Kidney (tissue), 14 donors: Measurements from ENCODE around the gene CCNO. TPM values are rescaled to one million over a fixed set of nuclear protein-coding genes. Genes with fewer than 3 reads are reported as not detected.

ENCODE experiments used
- DNase-seq, 5 donors: peaks; one replicate each; pipeline ENCODE4 v3.0.0-alpha.2; 2013 to 2020
- FAIRE-seq: peaks from 2 replicates; lab custom pipeline; 2012; peaks lifted over from hg19 to GRCh38; lab: Jason Lieb, UNC
- H3K27ac ChIP-seq, 2 donors: one replicate each; pipeline ENCODE4 v1.7.0; 2013; ENCODE audit warnings: low read depth in 2 of 2, low read length in 2 of 2, inconsistent platforms in 1 of 2
- H3K27me3 ChIP-seq: one replicate; pipeline ENCODE4 v1.7.1; 2013; ENCODE audit warnings: low read length, inconsistent platforms; ENCODE audit not compliant: control insufficient read depth, insufficient read depth
- H3K36me3 ChIP-seq, 3 donors: one replicate each; pipeline versions ENCODE4 v1.7.0 to v1.7.1; 2013; ENCODE audit warnings: low read length in 3 of 3, control low read depth in 1 of 3, inconsistent platforms in 1 of 3; ENCODE audit not compliant: insufficient read depth in 3 of 3, control insufficient read depth in 2 of 3
- H3K4me1 ChIP-seq, 3 donors: one replicate each; pipeline versions ENCODE4 v1.7.0 to v1.7.1; 2013; ENCODE audit warnings: low read length in 3 of 3, inconsistent platforms in 1 of 3, low read depth in 1 of 3; ENCODE audit not compliant: control insufficient read depth in 2 of 3, insufficient read depth in 2 of 3
- H3K4me3 ChIP-seq, 3 donors: one replicate each; pipeline versions ENCODE4 v1.7.0 to v1.8.1; 2013; ENCODE audit warnings: low read length in 3 of 3, control low read depth in 1 of 3, inconsistent platforms in 1 of 3
- H3K9ac ChIP-seq, 3 donors: one replicate each; pipeline versions ENCODE4 v1.7.0 to v1.7.1; 2013; ENCODE audit warnings: low read length in 3 of 3, control low read depth in 1 of 3, inconsistent platforms in 1 of 3
- H3K9me3 ChIP-seq, 3 donors: one replicate each; pipeline versions ENCODE4 v1.7.0 to v1.7.1; 2013; ENCODE audit warnings: low read length in 3 of 3, control low read depth in 1 of 3, inconsistent platforms in 1 of 3; ENCODE audit not compliant: control insufficient read depth in 2 of 3, insufficient read depth in 1 of 3
- intact Hi-C: fragments of 100-400 bp; cut with DNase I; formaldehyde crosslinking; loops from one replicate; pipeline ENCODE4 v1.11.1; 2022
- polyA plus RNA-seq: library from polyadenylated mRNA; stranded (reverse); fragments of 350-450 nt; fragmentation: Illumina TruSeq; extraction: RNeasy Lipid Tissue Mini Kit (QIAGEN cat#74804); gene quantifications from one replicate; pipeline ENCODE4 v1.2.3, GENCODE V29; 2014; ENCODE audit warnings: low read depth, low replicate concordance; ENCODE audit not compliant: insufficient read depth
- total RNA-seq: library from RNA; stranded (reverse); fragmentation: NEBNext Ultra II Directional; extraction: Animal tissue kit (Norgen Biotek cat#: 25700); gene quantifications from one replicate; pipeline ENCODE4 v1.2.1, GENCODE V29; 2021
- TF ChIP-seq, protein P1 (sequence below): IDR thresholded peaks from 3 replicates; pipeline ENCODE4 v1.5.1; 2012; ENCODE audit warnings: mild to moderate bottlenecking, moderate library complexity, borderline replicate concordance; ENCODE audit not compliant: insufficient read depth; ENCODE audit errors: extremely low read depth
- donor health status: control.
- donor health status: control.
- donor health status: control.
- donor health status: control.
- donor health status: control.
- donor health status: DM: yes; HTN: yes; CAD: no.
- donor health status: Normal renal cell carcinoma (clear cell type).

Gene CCNO
- total and polyA plus RNA-seq, 2 donors from 2014 or later, result 2.1 to 5.9 TPM

DNA sequence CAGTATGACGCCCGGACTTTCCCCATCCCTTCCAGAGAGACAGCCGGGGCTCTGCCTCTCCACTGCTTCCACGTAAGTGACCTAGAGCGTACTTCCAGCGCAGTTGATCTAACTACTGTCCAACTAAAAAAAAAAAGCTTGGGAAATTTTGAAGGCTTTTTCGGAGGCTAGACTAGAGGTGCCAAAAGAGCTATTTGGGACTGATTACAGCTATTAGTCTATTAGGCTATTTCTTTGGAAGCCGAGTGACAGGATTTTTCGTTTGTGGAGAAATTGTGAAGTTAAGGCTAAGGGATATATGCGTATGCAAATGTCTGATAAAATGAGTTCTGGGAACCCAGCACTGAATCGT is 1.5 kb downstream of the CCNO start:
- DNase-seq (peak in 1 of 5 donors; percentile 63), FAIRE-seq (no peak)
- Histone ChIP-seq H3K4me3 (peak overlapping the region; percentile 17 to 63 (median 58)), H3K27ac (no peak overlapping the region), H3K9ac (no peak overlapping the region), H3K4me1 (peaks cover 0 to 27% (median 11%) of the 10 kb centered on the region in 3 donors), H3K27me3 (peaks cover 51% of the 10 kb centered on the region), H3K36me3 (no peaks in the 10 kb centered on the region), H3K9me3 (no peaks in the 10 kb centered on the region)
- intact Hi-C loops, result no loop called here
- TF ChIP-seq, protein P1, sequence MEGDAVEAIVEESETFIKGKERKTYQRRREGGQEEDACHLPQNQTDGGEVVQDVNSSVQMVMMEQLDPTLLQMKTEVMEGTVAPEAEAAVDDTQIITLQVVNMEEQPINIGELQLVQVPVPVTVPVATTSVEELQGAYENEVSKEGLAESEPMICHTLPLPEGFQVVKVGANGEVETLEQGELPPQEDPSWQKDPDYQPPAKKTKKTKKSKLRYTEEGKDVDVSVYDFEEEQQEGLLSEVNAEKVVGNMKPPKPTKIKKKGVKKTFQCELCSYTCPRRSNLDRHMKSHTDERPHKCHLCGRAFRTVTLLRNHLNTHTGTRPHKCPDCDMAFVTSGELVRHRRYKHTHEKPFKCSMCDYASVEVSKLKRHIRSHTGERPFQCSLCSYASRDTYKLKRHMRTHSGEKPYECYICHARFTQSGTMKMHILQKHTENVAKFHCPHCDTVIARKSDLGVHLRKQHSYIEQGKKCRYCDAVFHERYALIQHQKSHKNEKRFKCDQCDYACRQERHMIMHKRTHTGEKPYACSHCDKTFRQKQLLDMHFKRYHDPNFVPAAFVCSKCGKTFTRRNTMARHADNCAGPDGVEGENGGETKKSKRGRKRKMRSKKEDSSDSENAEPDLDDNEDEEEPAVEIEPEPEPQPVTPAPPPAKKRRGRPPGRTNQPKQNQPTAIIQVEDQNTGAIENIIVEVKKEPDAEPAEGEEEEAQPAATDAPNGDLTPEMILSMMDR, result no peak

DNA sequence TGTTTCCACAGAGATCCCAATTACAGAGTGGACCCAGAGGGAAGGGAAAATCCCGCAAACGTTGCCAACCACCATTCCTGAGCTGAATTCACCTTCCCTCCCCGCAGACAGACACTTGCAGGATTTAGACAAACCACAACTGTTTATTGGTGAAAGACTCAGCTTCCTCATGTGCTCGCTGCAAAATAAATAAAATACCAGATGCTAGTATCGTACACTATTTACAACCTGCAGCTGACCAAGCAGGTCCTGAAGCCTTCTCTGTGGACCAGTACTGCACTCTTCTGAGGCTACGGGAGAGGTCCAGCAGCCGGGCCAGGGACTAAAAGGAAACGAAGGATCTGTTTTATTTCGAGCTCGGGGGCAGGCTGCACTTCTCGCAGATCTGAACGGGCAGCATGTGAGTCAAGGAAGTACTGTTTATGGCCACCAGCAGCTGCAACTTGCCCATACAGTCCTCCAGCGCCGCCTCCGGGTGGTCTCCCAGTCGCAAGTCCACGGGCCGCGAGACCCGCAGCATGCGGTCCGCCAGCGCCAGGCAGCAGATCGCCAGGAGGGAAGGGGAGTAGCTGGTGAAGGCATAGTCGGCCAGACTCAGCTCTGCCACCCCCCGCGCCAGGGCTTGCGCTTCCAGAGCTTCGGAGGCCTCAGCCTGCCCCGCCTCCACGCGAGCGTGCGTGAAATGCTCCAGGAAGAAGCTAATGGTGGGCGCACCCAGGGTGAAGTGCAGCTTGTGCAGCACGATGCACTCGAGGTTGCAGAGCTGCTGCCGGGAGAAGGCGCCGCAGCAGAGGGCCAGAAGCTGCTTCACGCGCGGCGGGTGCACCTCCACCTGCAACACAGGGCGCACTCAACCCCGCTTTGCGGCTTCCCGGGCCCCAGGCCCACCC is 2.1 kb downstream of the CCNO start:
- Histone ChIP-seq H3K27ac (no peak overlapping the region), H3K4me3 (peak overlapping the region in 2 of 3 donors; percentile 4 to 25), H3K27me3 (peaks cover 52% of the 10 kb centered on the region), H3K36me3 (no peaks in the 10 kb centered on the region), H3K9ac (no peak overlapping the region), H3K9me3 (no peaks in the 10 kb centered on the region), H3K4me1 (peaks cover 0 to 27% (median 11%) of the 10 kb centered on the region in 3 donors)
- intact Hi-C loops, result no loop called here
- TF ChIP-seq, protein P1, result no peak
- DNase-seq, result peak; percentile 60 to 75 (median 71)
- FAIRE-seq, result no peak

DNA sequence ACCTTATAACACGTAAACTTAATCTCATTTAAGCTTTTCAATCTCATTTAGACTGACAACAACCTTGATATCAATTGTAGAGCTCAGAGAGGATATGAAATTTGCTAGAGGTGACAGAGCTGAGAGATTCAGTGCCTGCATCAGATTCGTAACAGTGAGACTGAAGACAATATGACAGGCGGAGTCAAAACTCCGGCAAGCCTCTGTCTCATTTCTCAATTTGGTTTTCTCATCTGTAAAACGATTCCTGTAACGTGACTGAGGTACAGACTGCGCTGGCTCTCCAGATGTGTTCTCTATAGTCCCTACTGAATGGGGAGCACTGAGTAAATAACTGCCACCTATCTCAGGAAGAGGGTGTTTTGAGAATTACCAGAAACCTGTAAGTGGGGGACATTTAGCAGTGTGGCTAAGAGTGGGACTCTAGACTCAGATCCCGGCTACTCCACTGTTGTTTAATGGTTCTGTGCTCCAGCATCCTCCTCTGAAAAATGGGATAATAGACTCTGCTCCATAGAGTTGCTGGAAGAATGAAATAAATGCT is 3.2 kb downstream of the CCNO start:
- no peak for FAIRE-seq
- no peaks in the 10 kb centered on the region for H3K9me3 ChIP-seq
- H3K4me1 ChIP-seq, result peaks cover 0 to 27% (median 11%) of the 10 kb centered on the region in 3 donors
- H3K36me3 ChIP-seq, result no peaks in the 10 kb centered on the region
- H3K9ac ChIP-seq, result no peak overlapping the region
- peaks cover 64% of the 10 kb centered on the region for H3K27me3 ChIP-seq
- H3K4me3 ChIP-seq, result no peak overlapping the region
- H3K27ac ChIP-seq, result no peak overlapping the region
- intact Hi-C loops, result no loop called here
- no peak for DNase-seq
- TF ChIP-seq, protein P1, result no peak
